Stimulated activated CD4-positive, alpha-beta T cell treated with anti-CD3 and anti-CD28 coated beads, Interleukin-4, amount 100 ng/mL, for 4 hours (primary cell): ENCODE measurements around the gene GSTT4.
"Not testable (repeated sequence)": the region's sequence is repeated elsewhere in the genome, so short reads cannot be mapped to it uniquely, and the experiment has no call there.

Experiments
- DNase-seq, 2 experiments: peaks; one replicate each; pipeline ENCODE4 v3.0.0-alpha.2; 2020

The GSTT4 gene

DNA sequence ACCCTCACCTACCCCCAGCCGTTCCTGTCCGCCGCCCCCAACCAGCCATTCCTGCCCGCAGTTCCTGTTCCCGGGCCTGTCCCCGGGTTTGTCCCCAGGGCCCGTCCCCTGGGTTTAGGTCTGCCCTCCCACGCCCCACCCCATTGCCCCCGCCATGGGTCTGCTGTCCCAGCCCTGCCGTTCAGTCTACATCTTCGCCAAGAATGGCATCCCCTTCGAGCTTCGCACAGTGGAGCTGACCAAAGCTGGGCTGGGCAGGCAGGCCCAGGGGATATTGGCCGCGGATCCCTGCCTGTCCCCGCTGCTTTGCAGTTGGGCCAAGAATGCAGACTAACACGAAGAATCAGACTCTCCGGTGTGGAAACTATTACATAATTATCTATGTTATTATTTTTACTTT, 55.5 kb downstream of the GSTT4 start:
- DNase-seq = not testable (repeated sequence)
